OCI-LY7 (cell line): ENCODE measurements around the gene TRIM9.

Source experiments
- CTCF ChIP-seq: fragments of 200-600 bp; sonication (generic); conservative IDR thresholded peaks from 2 replicates; pipeline ENCODE4 v1.5.1; 2014; ENCODE audit warnings: mild to moderate bottlenecking, antibody characterized with exemption, low read length, moderate library complexity, mixed read lengths
- EZH2phosphoT487 ChIP-seq: fragments of 200-600 bp; sonication (generic); IDR thresholded peaks from 2 replicates; pipeline ENCODE4 v1.6.1; 2018; ENCODE audit warnings: low read depth, borderline replicate concordance, mild to moderate bottlenecking, mixed run types, antibody characterized with exemption, low read length, moderate library complexity, mixed read lengths

GRCh38 chr14:50941151-50941550 is 153.8 kb downstream of the TRIM9 start:
- TF ChIP-seq CTCF (no peak), EZH2phosphoT487 (no peak)
